Keratinocyte (primary cell): Measurements from ENCODE around the gene LRRC7.

Source experiments
- CTCF ChIP-seq, 3 experiments: IDR thresholded peaks in 1 of 3; conservative IDR thresholded peaks in 1 of 3; optimal IDR thresholded peaks in 1 of 3; 2 replicates in 2 of 3; 3 replicates in 1 of 3; pipeline versions ENCODE3 to v1.5.1; 2011; ENCODE audit warnings: low read length in 3 of 3, mild to moderate bottlenecking in 3 of 3, moderate library complexity in 2 of 3, control low read depth in 1 of 3, inconsistent platforms in 1 of 3; ENCODE audit not compliant: insufficient read depth in 2 of 3; ENCODE audit errors: extremely low read depth in 1 of 3
- EZH2 ChIP-seq: IDR thresholded peaks from one replicate; pipeline ENCODE4 v1.6.1; 2012; ENCODE audit warnings: inconsistent platforms, mild to moderate bottlenecking, low read length, moderate library complexity

- TF ChIP-seq EZH2 (no peak), CTCF (optimal IDR thresholded peaks at IDR 0.05 in 1 of 3, IDR thresholded peaks at IDR 0.05 in 1 of 3, conservative IDR thresholded peaks at IDR 0.05 in 1 of 3; ENCODE audit: extremely low read depth in 1 of 3, insufficient read depth in 2 of 3, low read length in 3 of 3) (no peak)
Observed at GRCh38 chr1:70156529-70157120, 588.9 kb downstream of the LRRC7 start.
